Measurements from ENCODE around the gene HBS1L. TPM values are rescaled to one million over a fixed set of nuclear protein-coding genes. Genes with fewer than 3 reads are reported as not detected.

Gene HBS1L
- total and polyA plus RNA-seq, 10 of the 15 experiments (the other 5 are each of a cell fraction or from before 2014, with no cell fraction given), result 58.7 to 142 (median 78.8) TPM

DNA sequence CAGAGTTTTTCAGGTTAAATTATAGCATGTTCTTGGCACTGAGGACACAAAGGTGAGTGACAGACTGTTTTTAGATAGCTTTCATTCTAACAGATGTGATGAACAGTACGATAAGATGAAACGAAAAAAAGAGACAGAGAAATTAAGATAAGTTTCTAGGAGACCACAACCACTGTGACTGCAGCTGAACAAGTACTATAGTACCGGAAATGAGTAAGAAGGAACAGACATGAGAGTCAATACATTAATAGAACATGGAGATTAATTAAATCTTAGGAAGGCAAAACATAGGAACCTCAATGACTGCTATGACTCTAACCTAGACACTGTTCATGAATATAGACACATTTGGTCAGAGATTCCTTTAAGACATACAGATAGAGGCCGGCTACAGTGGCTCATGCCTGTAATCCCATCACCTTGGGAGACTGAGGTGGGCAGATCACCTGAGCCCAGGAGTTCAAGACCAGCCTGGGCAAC is 40.2 kb downstream of the HBS1L start (continued):
- peak; percentile 55; the same call in 1 of the 2 replicates for TF ChIP-seq EED (IDR thresholded peaks at IDR 0.05; ENCODE audit: low read depth)
- TF ChIP-seq ATF7 (IDR thresholded peaks at IDR 0.05; ENCODE audit: low read depth), result peak; percentile 70
- TF ChIP-seq ZBED1 (IDR thresholded peaks at IDR 0.05; ENCODE audit: borderline replicate concordance), result 0 out of 2 replicates have a peak, but pooled peaks have one; percentile 30
- TF ChIP-seq, protein P1, sequence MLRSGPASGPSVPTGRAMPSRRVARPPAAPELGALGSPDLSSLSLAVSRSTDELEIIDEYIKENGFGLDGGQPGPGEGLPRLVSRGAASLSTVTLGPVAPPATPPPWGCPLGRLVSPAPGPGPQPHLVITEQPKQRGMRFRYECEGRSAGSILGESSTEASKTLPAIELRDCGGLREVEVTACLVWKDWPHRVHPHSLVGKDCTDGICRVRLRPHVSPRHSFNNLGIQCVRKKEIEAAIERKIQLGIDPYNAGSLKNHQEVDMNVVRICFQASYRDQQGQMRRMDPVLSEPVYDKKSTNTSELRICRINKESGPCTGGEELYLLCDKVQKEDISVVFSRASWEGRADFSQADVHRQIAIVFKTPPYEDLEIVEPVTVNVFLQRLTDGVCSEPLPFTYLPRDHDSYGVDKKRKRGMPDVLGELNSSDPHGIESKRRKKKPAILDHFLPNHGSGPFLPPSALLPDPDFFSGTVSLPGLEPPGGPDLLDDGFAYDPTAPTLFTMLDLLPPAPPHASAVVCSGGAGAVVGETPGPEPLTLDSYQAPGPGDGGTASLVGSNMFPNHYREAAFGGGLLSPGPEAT (IDR thresholded peaks at IDR 0.05; ENCODE audit: low read depth), result peak; percentile 76; the same call in 1 of the 2 replicates
- peak; percentile 59 for TF ChIP-seq CBFB (IDR thresholded peaks at IDR 0.05; ENCODE audit: low read depth)
- peak; percentile 93 for TF ChIP-seq MTA2 (IDR thresholded peaks at IDR 0.05; ENCODE audit: low read depth)
- peak; percentile 86; the same call in 1 of the 2 replicates for TF ChIP-seq FOXM1 (IDR thresholded peaks at IDR 0.05; ENCODE audit: low read depth, low read length)
- TF ChIP-seq GABPA (IDR thresholded peaks at IDR 0.05; ENCODE audit: low read depth), result peak; percentile 61
- peak; percentile 80 for TF ChIP-seq JUNB (IDR thresholded peaks at IDR 0.05)
- peak; percentile 69 to 77; a peak in 3 of 4 replicates for TF ChIP-seq EP300 (IDR thresholded peaks at IDR 0.05; ENCODE audit: borderline replicate concordance in 1 of 2, control insufficient read depth in 1 of 2, low read depth in 2 of 2, low read length in 2 of 2)
- no peak for TF ChIP-seq WRNIP1 (IDR thresholded peaks at IDR 0.05; ENCODE audit: borderline replicate concordance, low read depth, low read length)
- TF ChIP-seq RUNX3 (IDR thresholded peaks at IDR 0.05; ENCODE audit: low read length), result peak; percentile 95
- peak; percentile 73 for TF ChIP-seq CREM (IDR thresholded peaks at IDR 0.05; ENCODE audit: low read depth)
- TF ChIP-seq TCF7 (IDR thresholded peaks at IDR 0.05; ENCODE audit: borderline replicate concordance), result peak; percentile 68; the same call in 1 of the 2 replicates
- TF ChIP-seq, protein P2, sequence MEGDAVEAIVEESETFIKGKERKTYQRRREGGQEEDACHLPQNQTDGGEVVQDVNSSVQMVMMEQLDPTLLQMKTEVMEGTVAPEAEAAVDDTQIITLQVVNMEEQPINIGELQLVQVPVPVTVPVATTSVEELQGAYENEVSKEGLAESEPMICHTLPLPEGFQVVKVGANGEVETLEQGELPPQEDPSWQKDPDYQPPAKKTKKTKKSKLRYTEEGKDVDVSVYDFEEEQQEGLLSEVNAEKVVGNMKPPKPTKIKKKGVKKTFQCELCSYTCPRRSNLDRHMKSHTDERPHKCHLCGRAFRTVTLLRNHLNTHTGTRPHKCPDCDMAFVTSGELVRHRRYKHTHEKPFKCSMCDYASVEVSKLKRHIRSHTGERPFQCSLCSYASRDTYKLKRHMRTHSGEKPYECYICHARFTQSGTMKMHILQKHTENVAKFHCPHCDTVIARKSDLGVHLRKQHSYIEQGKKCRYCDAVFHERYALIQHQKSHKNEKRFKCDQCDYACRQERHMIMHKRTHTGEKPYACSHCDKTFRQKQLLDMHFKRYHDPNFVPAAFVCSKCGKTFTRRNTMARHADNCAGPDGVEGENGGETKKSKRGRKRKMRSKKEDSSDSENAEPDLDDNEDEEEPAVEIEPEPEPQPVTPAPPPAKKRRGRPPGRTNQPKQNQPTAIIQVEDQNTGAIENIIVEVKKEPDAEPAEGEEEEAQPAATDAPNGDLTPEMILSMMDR (IDR thresholded peaks at IDR 0.05 in 2 of 3, conservative IDR thresholded peaks at IDR 0.05 in 1 of 3; ENCODE audit: control insufficient read depth in 2 of 3, extremely low read depth in 1 of 3, insufficient read depth in 1 of 3, low read depth in 3 of 3, low read length in 3 of 3), result no peak
- peak in 1 of 2 experiments; percentile 86; a peak in 1 of 4 replicates for TF ChIP-seq ETV6 (conservative IDR thresholded peaks at IDR 0.05 in 1 of 2, IDR thresholded peaks at IDR 0.05 in 1 of 2; ENCODE audit: borderline replicate concordance in 1 of 2, low read depth in 1 of 2)

All from GM12878 (cell line).